Peyer's patch (tissue), 4 donors: ENCODE data around the gene ANXA1.

Experiments used
- POLR2A ChIP-seq, 2 donors: fragments of 450-650 bp; IDR thresholded peaks; one replicate each; pipeline ENCODE4 v1.5.1; 2017; ENCODE audit warnings: antibody characterized with exemption in 2 of 2, mild to moderate bottlenecking in 2 of 2, moderate library complexity in 2 of 2
- TF ChIP-seq, protein P1 (sequence below), 6 experiments: fragments of 450-650 bp in 4 of 6; fragments of 200-600 bp in 2 of 6; sonication (generic) in 1 of 6; IDR thresholded peaks; one replicate each; pipeline ENCODE4 v1.5.1; 2017 to 2019; ENCODE audit warnings: antibody characterized with exemption in 6 of 6, mild to moderate bottlenecking in 3 of 6, moderate library complexity in 1 of 6

DNA sequence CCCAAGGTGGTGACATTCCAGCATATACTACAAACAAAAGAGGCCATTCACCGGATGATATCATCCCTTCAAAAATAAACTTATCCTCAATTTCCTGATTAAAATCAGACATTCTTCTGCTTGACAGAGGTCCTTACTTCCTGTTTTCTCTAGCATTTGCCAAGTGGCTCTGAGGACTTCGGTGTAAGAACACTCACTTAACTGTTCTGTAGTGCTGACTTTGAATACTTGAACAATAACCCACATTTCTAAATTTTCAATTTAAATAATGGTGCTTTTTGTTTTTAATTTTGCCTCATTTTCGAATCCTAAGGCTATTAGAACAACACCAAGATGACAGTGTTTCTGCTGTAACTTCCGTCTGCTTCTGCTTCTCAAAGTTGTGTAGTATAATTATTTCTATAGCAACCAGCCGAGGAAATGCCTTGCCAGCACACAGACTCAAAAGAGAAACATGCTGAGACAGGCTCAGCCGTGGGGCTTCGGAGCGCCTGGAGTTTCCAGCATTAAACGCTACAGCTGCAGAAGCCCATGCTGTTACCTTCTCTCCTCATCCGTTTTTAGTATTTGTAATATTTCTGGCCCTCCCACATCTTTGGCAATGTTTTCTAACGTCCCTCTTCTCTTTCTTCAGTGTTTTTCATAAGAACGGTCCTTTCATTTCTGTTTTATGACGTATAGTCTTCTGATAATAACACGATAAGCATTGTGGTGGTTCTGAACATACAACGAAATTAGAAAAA lies 19.5 kb upstream of the ANXA1 start:
- TF ChIP-seq, protein P1, sequence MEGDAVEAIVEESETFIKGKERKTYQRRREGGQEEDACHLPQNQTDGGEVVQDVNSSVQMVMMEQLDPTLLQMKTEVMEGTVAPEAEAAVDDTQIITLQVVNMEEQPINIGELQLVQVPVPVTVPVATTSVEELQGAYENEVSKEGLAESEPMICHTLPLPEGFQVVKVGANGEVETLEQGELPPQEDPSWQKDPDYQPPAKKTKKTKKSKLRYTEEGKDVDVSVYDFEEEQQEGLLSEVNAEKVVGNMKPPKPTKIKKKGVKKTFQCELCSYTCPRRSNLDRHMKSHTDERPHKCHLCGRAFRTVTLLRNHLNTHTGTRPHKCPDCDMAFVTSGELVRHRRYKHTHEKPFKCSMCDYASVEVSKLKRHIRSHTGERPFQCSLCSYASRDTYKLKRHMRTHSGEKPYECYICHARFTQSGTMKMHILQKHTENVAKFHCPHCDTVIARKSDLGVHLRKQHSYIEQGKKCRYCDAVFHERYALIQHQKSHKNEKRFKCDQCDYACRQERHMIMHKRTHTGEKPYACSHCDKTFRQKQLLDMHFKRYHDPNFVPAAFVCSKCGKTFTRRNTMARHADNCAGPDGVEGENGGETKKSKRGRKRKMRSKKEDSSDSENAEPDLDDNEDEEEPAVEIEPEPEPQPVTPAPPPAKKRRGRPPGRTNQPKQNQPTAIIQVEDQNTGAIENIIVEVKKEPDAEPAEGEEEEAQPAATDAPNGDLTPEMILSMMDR (IDR thresholded peaks at IDR 0.05), result no peak
- peak in 1 of 2 donors; percentile 45 for TF ChIP-seq POLR2A (IDR thresholded peaks at IDR 0.05)
